ENCODE data around the gene HDGFL3.

The HDGFL3 gene

GRCh38 chr15:83194528-83194927 lies 13.1 kb downstream of the HDGFL3 start:
- no peak overlapping the region for H3K4me3 ChIP-seq (ENCODE audit: low read length)
- no peak overlapping the region for H3K9ac ChIP-seq (ENCODE audit: low read length)
- no peak overlapping the region for H2BK5ac ChIP-seq (ENCODE audit: low read length)
- no peak overlapping the region for H2BK15ac ChIP-seq (replicated peaks; ENCODE audit: low read depth)
- no peak overlapping the region for H2AK5ac ChIP-seq (ENCODE audit: low read length)
- DNase-seq, result peak; percentile 49
- H3K18ac ChIP-seq (ENCODE audit: low read length), result no peak overlapping the region
- no peak overlapping the region for H3K4me2 ChIP-seq (ENCODE audit: low read length)
- H4K8ac ChIP-seq (ENCODE audit: low read depth, low read length), result no peak overlapping the region
- H3K56ac ChIP-seq (ENCODE audit: low read length), result no peak overlapping the region
- no peak overlapping the region for H3K23ac ChIP-seq (ENCODE audit: low read length)
- H4K5ac ChIP-seq (ENCODE audit: low read length), result no peak overlapping the region
- H3K79me1 ChIP-seq (ENCODE audit: low read length), result peaks cover 11% of the 10 kb centered on the region
- H3K4ac ChIP-seq (ENCODE audit: low read depth, low read length), result no peak overlapping the region
- no peak overlapping the region for H3K27ac ChIP-seq (ENCODE audit: low read depth, low read length)
- peaks cover 38% of the 10 kb centered on the region for H3K79me2 ChIP-seq (ENCODE audit: control insufficient read depth, insufficient read depth, low read length)
- H3K27me3 ChIP-seq (ENCODE audit: insufficient read depth, low read length, poor library complexity), result no peaks in the 10 kb centered on the region
- H3K36me3 ChIP-seq (ENCODE audit: control insufficient read depth, insufficient read depth, low read length), result no peaks in the 10 kb centered on the region
- H2BK120ac ChIP-seq (ENCODE audit: low read depth, low read length), result no peak overlapping the region
- peaks cover 5% of the 10 kb centered on the region for H3K4me1 ChIP-seq (ENCODE audit: control insufficient read depth, low read depth, low read length)
- no CpG with 5 or more reads among the region's 2 CpGs for WGBS (ENCODE audit: extremely low coverage, insufficient coverage, low lambda C conversion rate)

GRCh38 chr15:83193721-83194120 lies 13.9 kb downstream of the HDGFL3 start:
- Histone ChIP-seq H2BK15ac (replicated peaks; ENCODE audit: low read depth) (no peak overlapping the region), H3K27me3 (ENCODE audit: insufficient read depth, low read length, poor library complexity) (no peaks in the 10 kb centered on the region), H3K18ac (ENCODE audit: low read length) (no peak overlapping the region), H4K5ac (ENCODE audit: low read length) (no peak overlapping the region), H3K79me2 (ENCODE audit: control insufficient read depth, insufficient read depth, low read length) (peaks cover 40% of the 10 kb centered on the region), H2BK5ac (ENCODE audit: low read length) (no peak overlapping the region), H3K9ac (ENCODE audit: low read length) (no peak overlapping the region), H2AK5ac (ENCODE audit: low read length) (no peak overlapping the region), H3K23ac (ENCODE audit: low read length) (no peak overlapping the region), H3K79me1 (ENCODE audit: low read length) (peaks cover 13% of the 10 kb centered on the region), H3K4me2 (ENCODE audit: low read length) (no peak overlapping the region), H3K56ac (ENCODE audit: low read length) (no peak overlapping the region), H3K4ac (ENCODE audit: low read depth, low read length) (no peak overlapping the region), H3K4me3 (ENCODE audit: low read length) (no peak overlapping the region), H3K27ac (ENCODE audit: low read depth, low read length) (no peak overlapping the region), H2BK120ac (ENCODE audit: low read depth, low read length) (no peak overlapping the region), H4K8ac (ENCODE audit: low read depth, low read length) (no peak overlapping the region), H3K4me1 (ENCODE audit: control insufficient read depth, low read depth, low read length) (peaks cover 5% of the 10 kb centered on the region), H3K36me3 (ENCODE audit: control insufficient read depth, insufficient read depth, low read length) (no peaks in the 10 kb centered on the region)
- no peak for DNase-seq
- WGBS (ENCODE audit: extremely low coverage, insufficient coverage, low lambda C conversion rate), result no CpG with 5 or more reads among the region's 2 CpGs

DNA sequence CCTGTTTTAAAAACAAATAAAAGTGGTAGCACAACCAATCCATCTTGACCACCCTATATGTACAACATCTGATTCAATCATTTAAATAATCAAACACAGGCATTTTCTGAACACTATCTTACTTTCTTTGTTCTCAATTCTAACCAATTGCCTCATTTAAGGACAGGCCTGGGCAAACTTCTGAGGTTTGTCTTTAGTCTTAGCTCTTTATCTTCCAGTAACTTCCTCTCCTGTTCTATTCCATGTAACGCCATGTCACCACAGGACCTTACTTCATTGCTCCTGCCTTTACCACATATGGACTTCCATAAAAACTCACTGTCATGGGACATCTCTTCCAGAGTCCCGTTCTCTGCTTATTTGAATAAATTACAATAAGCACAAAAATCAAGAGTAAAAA lies 14.9 kb downstream of the HDGFL3 start:
- H3K4ac ChIP-seq (ENCODE audit: low read depth, low read length), result no peak overlapping the region
- H2AK5ac ChIP-seq (ENCODE audit: low read length), result no peak overlapping the region
- no peak overlapping the region for H3K56ac ChIP-seq (ENCODE audit: low read length)
- no peaks in the 10 kb centered on the region for H3K36me3 ChIP-seq (ENCODE audit: control insufficient read depth, insufficient read depth, low read length)
- H3K4me1 ChIP-seq (ENCODE audit: control insufficient read depth, low read depth, low read length), result peaks cover 5% of the 10 kb centered on the region
- H3K4me2 ChIP-seq (ENCODE audit: low read length), result no peak overlapping the region
- H3K79me2 ChIP-seq (ENCODE audit: control insufficient read depth, insufficient read depth, low read length), result peaks cover 33% of the 10 kb centered on the region
- H2BK5ac ChIP-seq (ENCODE audit: low read length), result no peak overlapping the region
- WGBS (ENCODE audit: extremely low coverage, insufficient coverage, low lambda C conversion rate), result no CpG with 5 or more reads among the region's 2 CpGs
- no peak overlapping the region for H4K8ac ChIP-seq (ENCODE audit: low read depth, low read length)
- H3K27ac ChIP-seq (ENCODE audit: low read depth, low read length), result no peak overlapping the region
- H3K27me3 ChIP-seq (ENCODE audit: insufficient read depth, low read length, poor library complexity), result no peaks in the 10 kb centered on the region
- H3K4me3 ChIP-seq (ENCODE audit: low read length), result no peak overlapping the region
- DNase-seq, result no peak
- H3K9ac ChIP-seq (ENCODE audit: low read length), result no peak overlapping the region
- no peak overlapping the region for H3K23ac ChIP-seq (ENCODE audit: low read length)
- peaks cover 13% of the 10 kb centered on the region for H3K79me1 ChIP-seq (ENCODE audit: low read length)
- H2BK120ac ChIP-seq (ENCODE audit: low read depth, low read length), result no peak overlapping the region
- no peak overlapping the region for H4K5ac ChIP-seq (ENCODE audit: low read length)
- no peak overlapping the region for H2BK15ac ChIP-seq (replicated peaks; ENCODE audit: low read depth)
- H3K18ac ChIP-seq (ENCODE audit: low read length), result no peak overlapping the region

- Histone ChIP-seq H3K36me3 (ENCODE audit: control insufficient read depth, insufficient read depth, low read length) (no peaks in the 10 kb centered on the region), H3K4me3 (ENCODE audit: low read length) (no peak overlapping the region), H3K9ac (ENCODE audit: low read length) (no peak overlapping the region), H4K8ac (ENCODE audit: low read depth, low read length) (no peak overlapping the region), H3K56ac (ENCODE audit: low read length) (no peak overlapping the region), H3K79me1 (ENCODE audit: low read length) (peaks cover 17% of the 10 kb centered on the region), H3K4me2 (ENCODE audit: low read length) (no peak overlapping the region), H3K4me1 (ENCODE audit: control insufficient read depth, low read depth, low read length) (peaks cover 5% of the 10 kb centered on the region), H4K5ac (ENCODE audit: low read length) (no peak overlapping the region), H3K27ac (ENCODE audit: low read depth, low read length) (no peak overlapping the region), H2BK15ac (replicated peaks; ENCODE audit: low read depth) (no peak overlapping the region), H3K27me3 (ENCODE audit: insufficient read depth, low read length, poor library complexity) (no peaks in the 10 kb centered on the region), H3K18ac (ENCODE audit: low read length) (no peak overlapping the region), H3K4ac (ENCODE audit: low read depth, low read length) (no peak overlapping the region), H2AK5ac (ENCODE audit: low read length) (no peak overlapping the region), H2BK5ac (ENCODE audit: low read length) (no peak overlapping the region), H3K23ac (ENCODE audit: low read length) (no peak overlapping the region), H3K79me2 (ENCODE audit: control insufficient read depth, insufficient read depth, low read length) (peaks cover 32% of the 10 kb centered on the region), H2BK120ac (ENCODE audit: low read depth, low read length) (no peak overlapping the region)
- no CpG with 5 or more reads among the region's 1 CpG for WGBS (ENCODE audit: extremely low coverage, insufficient coverage, low lambda C conversion rate)
- DNase-seq, result no peak
These were observed 17.2 kb downstream of the HDGFL3 start for GRCh38 chr15:83190450-83190849.

GRCh38 chr15:83185561-83185960 lies 22.1 kb downstream of the HDGFL3 start:
- no peak overlapping the region for H3K18ac ChIP-seq (ENCODE audit: low read length)
- no peak overlapping the region for H4K8ac ChIP-seq (ENCODE audit: low read depth, low read length)
- no peak overlapping the region for H3K23ac ChIP-seq (ENCODE audit: low read length)
- no peak for DNase-seq
- no peaks in the 10 kb centered on the region for H3K27me3 ChIP-seq (ENCODE audit: insufficient read depth, low read length, poor library complexity)
- no peak overlapping the region for H2BK120ac ChIP-seq (ENCODE audit: low read depth, low read length)
- H2AK5ac ChIP-seq (ENCODE audit: low read length), result no peak overlapping the region
- peaks cover 23% of the 10 kb centered on the region for H3K79me2 ChIP-seq (ENCODE audit: control insufficient read depth, insufficient read depth, low read length)
- H3K27ac ChIP-seq (ENCODE audit: low read depth, low read length), result no peak overlapping the region
- no peak overlapping the region for H2BK15ac ChIP-seq (replicated peaks; ENCODE audit: low read depth)
- H3K4me3 ChIP-seq (ENCODE audit: low read length), result no peak overlapping the region
- H3K36me3 ChIP-seq (ENCODE audit: control insufficient read depth, insufficient read depth, low read length), result no peaks in the 10 kb centered on the region
- no peak overlapping the region for H3K56ac ChIP-seq (ENCODE audit: low read length)
- H3K4me2 ChIP-seq (ENCODE audit: low read length), result no peak overlapping the region
- H2BK5ac ChIP-seq (ENCODE audit: low read length), result no peak overlapping the region
- H3K9ac ChIP-seq (ENCODE audit: low read length), result no peak overlapping the region
- no CpG with 5 or more reads among the region's 3 CpGs for WGBS (ENCODE audit: extremely low coverage, insufficient coverage, low lambda C conversion rate)
- H4K5ac ChIP-seq (ENCODE audit: low read length), result no peak overlapping the region
- peaks cover 14% of the 10 kb centered on the region for H3K79me1 ChIP-seq (ENCODE audit: low read length)
- no peaks in the 10 kb centered on the region for H3K4me1 ChIP-seq (ENCODE audit: control insufficient read depth, low read depth, low read length)
- H3K4ac ChIP-seq (ENCODE audit: low read depth, low read length), result no peak overlapping the region

DNA sequence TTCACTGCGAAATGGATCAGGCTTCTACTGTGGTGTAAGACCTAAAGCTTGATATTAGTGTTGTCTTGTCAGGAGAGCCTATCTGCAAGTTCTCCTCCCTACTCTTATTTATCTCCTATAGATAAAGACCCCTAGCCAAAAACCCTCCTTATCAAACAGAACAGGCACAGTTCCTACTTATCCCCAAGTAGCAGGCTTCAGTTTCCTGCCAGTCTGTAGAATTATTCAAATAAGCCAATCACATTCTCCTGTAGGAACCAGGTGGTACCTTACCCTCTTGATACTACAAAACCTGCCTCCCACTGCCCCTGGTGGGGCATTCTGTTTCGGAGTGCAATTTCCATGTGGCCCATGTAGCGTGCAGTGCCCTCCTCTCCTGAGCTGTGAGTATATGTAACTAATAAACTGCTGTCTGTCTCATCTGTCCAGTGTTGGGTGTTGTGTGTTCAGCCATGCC lies 28.7 kb downstream of the HDGFL3 start:
- no peak overlapping the region for H3K9ac ChIP-seq (ENCODE audit: low read length)
- H2BK15ac ChIP-seq (replicated peaks; ENCODE audit: low read depth), result no peak overlapping the region
- H4K5ac ChIP-seq (ENCODE audit: low read length), result no peak overlapping the region
- H3K27ac ChIP-seq (ENCODE audit: low read depth, low read length), result no peak overlapping the region
- no peaks in the 10 kb centered on the region for H3K27me3 ChIP-seq (ENCODE audit: insufficient read depth, low read length, poor library complexity)
- peak; percentile 87 for DNase-seq
- peaks cover 4% of the 10 kb centered on the region for H3K79me1 ChIP-seq (ENCODE audit: low read length)
- H3K79me2 ChIP-seq (ENCODE audit: control insufficient read depth, insufficient read depth, low read length), result peaks cover 10% of the 10 kb centered on the region
- no peak overlapping the region for H2AK5ac ChIP-seq (ENCODE audit: low read length)
- no peak overlapping the region for H3K4ac ChIP-seq (ENCODE audit: low read depth, low read length)
- no peak overlapping the region for H3K18ac ChIP-seq (ENCODE audit: low read length)
- H2BK120ac ChIP-seq (ENCODE audit: low read depth, low read length), result no peak overlapping the region
- WGBS (ENCODE audit: extremely low coverage, insufficient coverage, low lambda C conversion rate), result no CpG with 5 or more reads among the region's 3 CpGs
- H3K4me3 ChIP-seq (ENCODE audit: low read length), result no peak overlapping the region
- H3K36me3 ChIP-seq (ENCODE audit: control insufficient read depth, insufficient read depth, low read length), result no peaks in the 10 kb centered on the region
- H4K8ac ChIP-seq (ENCODE audit: low read depth, low read length), result no peak overlapping the region
- no peak overlapping the region for H3K56ac ChIP-seq (ENCODE audit: low read length)
- no peak overlapping the region for H3K23ac ChIP-seq (ENCODE audit: low read length)
- peaks cover 4% of the 10 kb centered on the region for H3K4me1 ChIP-seq (ENCODE audit: control insufficient read depth, low read depth, low read length)
- H2BK5ac ChIP-seq (ENCODE audit: low read length), result peak overlapping the region; percentile 41
- H3K4me2 ChIP-seq (ENCODE audit: low read length), result no peak overlapping the region
